Chondrocyte (in vitro differentiated cells): Measurements from ENCODE around the gene LPP. TPM values are rescaled to one million over a fixed set of nuclear protein-coding genes. Genes with fewer than 3 reads are reported as not detected.

ENCODE experiments used
- DNase-seq: peaks from one replicate; pipeline ENCODE4 v3.0.0; 2021; ENCODE audit warnings: mixed read lengths, low spot score
- H3K27ac Mint-ChIP-seq: one replicate; pipeline ENCODE4 v1.8.0; 2021; ENCODE audit warnings: mild to moderate bottlenecking, moderate library complexity, mixed read lengths; ENCODE audit not compliant: unreplicated experiment
- H3K27me3 Mint-ChIP-seq: 2 replicates; pipeline ENCODE4 v1.8.0; 2021; ENCODE audit warnings: low read depth, mixed read lengths
- H3K36me3 Mint-ChIP-seq: 2 replicates; pipeline ENCODE4 v1.8.0; 2021; ENCODE audit warnings: low read depth, mixed read lengths
- H3K4me1 Mint-ChIP-seq: 2 replicates; pipeline ENCODE4 v1.8.0; 2021; ENCODE audit warnings: low read depth, mild to moderate bottlenecking, mixed read lengths
- H3K4me3 Mint-ChIP-seq: one replicate; pipeline ENCODE4 v1.8.0; 2021; ENCODE audit warnings: mild to moderate bottlenecking, moderate library complexity, mixed read lengths; ENCODE audit not compliant: unreplicated experiment
- H3K9me3 Mint-ChIP-seq: 2 replicates; pipeline ENCODE4 v1.8.0; 2021; ENCODE audit warnings: low read depth, mixed read lengths
- total RNA-seq: library from RNA; stranded (reverse); gene quantifications from 3 replicates; pipeline ENCODE4 v1.2.1, GENCODE V29; 2021
- TF ChIP-seq, protein P1 (sequence below): fragments of 200-600 bp; sonication (generic); IDR thresholded peaks from 2 replicates; pipeline ENCODE4 v1.5.0; 2021; ENCODE audit warnings: antibody characterized with exemption, mild to moderate bottlenecking, moderate library complexity

The LPP gene
- total RNA-seq, 1 donor from 2014 or later, result 295 TPM

DNA sequence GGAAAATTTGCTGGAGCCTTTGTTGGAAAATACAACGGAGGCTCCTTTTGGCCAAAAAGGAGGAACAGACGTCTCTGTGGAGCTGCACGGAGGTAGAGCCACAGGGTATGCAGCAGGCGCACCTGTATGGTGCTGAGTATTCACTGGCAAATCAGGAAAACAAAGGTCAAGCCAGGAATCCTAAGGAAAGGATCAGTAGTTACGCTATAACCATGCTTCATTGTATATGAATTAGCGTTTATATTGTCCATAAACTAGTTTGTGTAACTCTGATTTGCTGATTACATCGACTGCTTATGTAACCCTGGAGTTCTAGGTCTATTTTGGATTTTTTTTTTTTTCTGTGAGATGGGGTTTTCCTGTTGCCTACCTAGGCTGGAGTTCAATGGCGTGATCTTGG lies 45.4 kb downstream of the LPP start:
- no peak for DNase-seq
- peaks cover 6% of the 10 kb centered on the region for H3K36me3 Mint-ChIP-seq

DNA sequence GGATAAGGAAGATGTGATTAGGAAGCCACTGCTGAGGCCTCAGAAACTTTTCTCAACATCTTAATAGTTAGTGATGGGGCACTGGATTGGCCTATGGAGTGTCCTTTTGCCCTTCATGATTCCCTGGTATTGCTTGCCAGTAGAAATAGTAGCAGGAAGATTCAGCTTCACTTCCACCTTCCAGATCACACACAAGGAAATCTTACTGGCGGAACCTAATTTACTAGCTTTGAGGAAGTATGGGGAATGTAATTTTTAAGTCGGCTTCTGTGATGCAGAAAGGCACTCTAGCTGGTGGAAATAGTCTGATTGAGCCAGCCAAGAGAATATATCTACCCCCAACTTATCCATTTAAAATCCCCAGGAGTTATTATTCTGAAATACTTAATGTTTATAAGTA lies 46.5 kb downstream of the LPP start:
- no peak overlapping the region for H3K4me3 Mint-ChIP-seq
- H3K27ac Mint-ChIP-seq, result no peak overlapping the region
- H3K27me3 Mint-ChIP-seq, result no peaks in the 10 kb centered on the region
- no peak for DNase-seq
- H3K4me1 Mint-ChIP-seq, result peaks cover 52% of the 10 kb centered on the region
- TF ChIP-seq, protein P1, sequence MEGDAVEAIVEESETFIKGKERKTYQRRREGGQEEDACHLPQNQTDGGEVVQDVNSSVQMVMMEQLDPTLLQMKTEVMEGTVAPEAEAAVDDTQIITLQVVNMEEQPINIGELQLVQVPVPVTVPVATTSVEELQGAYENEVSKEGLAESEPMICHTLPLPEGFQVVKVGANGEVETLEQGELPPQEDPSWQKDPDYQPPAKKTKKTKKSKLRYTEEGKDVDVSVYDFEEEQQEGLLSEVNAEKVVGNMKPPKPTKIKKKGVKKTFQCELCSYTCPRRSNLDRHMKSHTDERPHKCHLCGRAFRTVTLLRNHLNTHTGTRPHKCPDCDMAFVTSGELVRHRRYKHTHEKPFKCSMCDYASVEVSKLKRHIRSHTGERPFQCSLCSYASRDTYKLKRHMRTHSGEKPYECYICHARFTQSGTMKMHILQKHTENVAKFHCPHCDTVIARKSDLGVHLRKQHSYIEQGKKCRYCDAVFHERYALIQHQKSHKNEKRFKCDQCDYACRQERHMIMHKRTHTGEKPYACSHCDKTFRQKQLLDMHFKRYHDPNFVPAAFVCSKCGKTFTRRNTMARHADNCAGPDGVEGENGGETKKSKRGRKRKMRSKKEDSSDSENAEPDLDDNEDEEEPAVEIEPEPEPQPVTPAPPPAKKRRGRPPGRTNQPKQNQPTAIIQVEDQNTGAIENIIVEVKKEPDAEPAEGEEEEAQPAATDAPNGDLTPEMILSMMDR, result no peak
- no peaks in the 10 kb centered on the region for H3K9me3 Mint-ChIP-seq
- peaks cover 6% of the 10 kb centered on the region for H3K36me3 Mint-ChIP-seq

More for the DNA sequence above, 45.4 kb downstream of the LPP start:
- H3K9me3 Mint-ChIP-seq, result no peaks in the 10 kb centered on the region
- H3K4me3 Mint-ChIP-seq, result no peak overlapping the region
- H3K4me1 Mint-ChIP-seq, result peaks cover 54% of the 10 kb centered on the region
- TF ChIP-seq, protein P1, result no peak
- no peak overlapping the region for H3K27ac Mint-ChIP-seq
- H3K27me3 Mint-ChIP-seq, result no peaks in the 10 kb centered on the region

DNA sequence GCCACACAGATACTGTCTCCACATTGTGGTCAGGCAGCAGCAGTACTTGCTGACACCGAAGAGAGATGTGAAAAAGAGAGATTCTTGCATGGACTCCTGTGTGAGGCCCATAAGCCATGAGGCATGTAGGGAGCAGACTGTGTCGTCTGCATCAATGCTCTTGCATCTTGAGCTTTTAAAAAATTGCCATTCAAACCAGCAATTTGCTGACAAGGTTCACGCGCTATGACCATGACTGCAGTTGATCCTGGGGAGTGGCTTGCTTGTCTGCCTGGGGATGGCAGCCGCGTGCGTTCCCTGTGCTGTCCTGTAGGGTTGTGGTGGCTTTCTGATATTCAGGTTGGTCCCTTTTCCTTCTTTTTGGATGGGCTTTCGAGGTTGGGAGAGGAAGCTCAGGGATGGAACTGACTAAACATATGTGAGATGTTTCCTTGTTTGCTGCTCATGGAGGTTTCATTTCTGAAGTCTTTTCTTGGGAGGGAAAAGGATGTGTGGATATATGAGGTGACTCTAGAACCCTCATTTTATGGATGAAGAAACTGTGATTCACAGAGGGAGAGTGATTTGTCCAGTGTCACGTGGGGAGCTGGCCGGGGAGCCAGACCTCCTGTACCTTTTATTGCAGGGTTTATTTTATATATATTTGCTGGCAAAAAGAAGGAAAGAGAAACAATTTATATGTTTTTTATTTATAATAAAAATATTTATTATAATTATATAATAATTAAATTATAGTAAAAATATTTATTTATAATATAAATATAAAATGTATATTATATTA lies 48.6 kb downstream of the LPP start:
- H3K4me3 Mint-ChIP-seq, result no peak overlapping the region
- peaks cover 6% of the 10 kb centered on the region for H3K36me3 Mint-ChIP-seq
- no peaks in the 10 kb centered on the region for H3K27me3 Mint-ChIP-seq
- TF ChIP-seq, protein P1, result peak; percentile 20
- H3K27ac Mint-ChIP-seq, result no peak overlapping the region
- no peak for DNase-seq
- H3K9me3 Mint-ChIP-seq, result no peaks in the 10 kb centered on the region
- H3K4me1 Mint-ChIP-seq, result peaks cover 45% of the 10 kb centered on the region

DNA sequence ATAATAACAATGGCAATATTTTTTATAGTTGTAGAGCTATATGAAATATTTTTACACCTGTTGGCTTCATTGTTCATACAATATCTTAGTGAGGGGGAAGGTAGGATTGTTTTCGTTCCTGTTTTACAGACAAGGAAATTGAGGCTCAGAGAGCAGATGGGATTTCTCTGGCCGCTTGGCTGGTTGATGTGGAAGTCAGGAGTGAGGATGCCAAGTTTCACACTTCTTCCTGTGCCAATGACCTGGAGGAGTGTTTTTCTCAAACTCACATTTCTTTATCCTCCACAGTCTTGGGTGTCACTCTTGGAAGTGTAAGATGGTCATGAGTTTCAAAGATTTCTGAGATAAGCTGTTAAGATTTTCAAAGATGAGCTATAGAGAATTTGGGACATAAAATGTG lies 50.6 kb downstream of the LPP start:
- H3K27ac Mint-ChIP-seq, result peak overlapping the region; percentile 45
- H3K4me3 Mint-ChIP-seq, result no peak overlapping the region
- DNase-seq, result no peak
- H3K36me3 Mint-ChIP-seq, result peaks cover 10% of the 10 kb centered on the region
- no peaks in the 10 kb centered on the region for H3K27me3 Mint-ChIP-seq
- peaks cover 50% of the 10 kb centered on the region for H3K4me1 Mint-ChIP-seq
- H3K9me3 Mint-ChIP-seq, result no peaks in the 10 kb centered on the region
- TF ChIP-seq, protein P1, result no peak

DNA sequence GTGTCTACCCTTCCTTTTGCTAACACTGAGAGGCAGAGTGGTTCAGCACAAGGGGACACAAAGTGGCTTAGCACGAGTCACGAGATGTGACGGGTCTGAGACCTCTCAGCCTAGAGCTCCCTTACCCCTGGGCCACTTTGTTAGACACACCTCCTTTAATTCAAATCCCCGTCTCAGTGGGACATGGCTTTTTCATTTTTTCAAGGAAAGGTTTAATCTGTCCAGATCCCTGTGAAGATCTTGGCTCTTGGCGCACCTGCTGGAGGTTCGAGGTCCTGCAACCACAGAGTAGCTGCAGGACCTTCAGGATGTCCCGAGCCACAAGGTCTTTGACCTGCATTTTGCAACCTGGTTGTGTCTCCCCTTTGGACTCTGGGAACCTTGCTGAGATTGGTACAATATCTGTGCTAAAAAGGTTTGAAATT lies 52.0 kb downstream of the LPP start:
- no peak overlapping the region for H3K4me3 Mint-ChIP-seq
- no peaks in the 10 kb centered on the region for H3K9me3 Mint-ChIP-seq
- H3K27me3 Mint-ChIP-seq, result no peaks in the 10 kb centered on the region
- peaks cover 14% of the 10 kb centered on the region for H3K36me3 Mint-ChIP-seq
- TF ChIP-seq, protein P1, result peak; percentile 49
- H3K4me1 Mint-ChIP-seq, result peaks cover 58% of the 10 kb centered on the region
- no peak for DNase-seq
- H3K27ac Mint-ChIP-seq, result no peak overlapping the region
